Measurements from ENCODE around the gene ASTN1. TPM values are rescaled to one million over a fixed set of nuclear protein-coding genes. Genes with fewer than 3 reads are reported as not detected.

ASTN1 gene
- total and polyA plus RNA-seq, 12 donors: 0.14 to 0.88 (median 0.34) TPM

DNA sequence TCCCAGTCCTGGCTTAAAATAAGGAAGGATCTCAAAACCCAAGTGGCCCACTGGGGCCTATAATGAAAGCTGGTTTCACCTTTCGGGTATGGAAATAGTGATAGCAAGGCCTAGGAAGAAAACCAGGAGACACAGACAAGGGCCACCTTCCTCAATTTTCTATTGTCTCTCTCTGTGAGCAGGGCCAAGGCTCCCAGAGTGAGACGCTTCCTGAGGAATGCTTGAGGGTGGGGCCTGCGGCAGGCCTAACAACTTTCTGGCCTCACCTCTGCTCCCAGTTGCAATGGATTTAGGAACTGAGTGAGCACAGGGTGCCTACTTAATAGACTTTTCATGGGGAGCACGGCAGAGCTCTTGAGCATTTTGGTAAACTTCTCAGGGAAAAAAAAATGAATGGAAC, 300.9 kb downstream of the ASTN1 start:
- ATAC-seq (no peak), DNase-seq (no peak)
- Histone ChIP-seq H3K36me3 (no peaks in the 10 kb centered on the region), H3K27ac (no peak overlapping the region), H3K27me3 (no peaks in the 10 kb centered on the region), H3K4me3 (no peak overlapping the region), H3K9me3 (no peaks in the 10 kb centered on the region), H3K4me1 (no peaks in the 10 kb centered on the region)
- 80 to 91% methylated on average over 4 of the region's 4 CpGs for WGBS, 2 donors
- intact Hi-C loops (cut with DNase I): no loop called here
- TF ChIP-seq, protein P1, sequence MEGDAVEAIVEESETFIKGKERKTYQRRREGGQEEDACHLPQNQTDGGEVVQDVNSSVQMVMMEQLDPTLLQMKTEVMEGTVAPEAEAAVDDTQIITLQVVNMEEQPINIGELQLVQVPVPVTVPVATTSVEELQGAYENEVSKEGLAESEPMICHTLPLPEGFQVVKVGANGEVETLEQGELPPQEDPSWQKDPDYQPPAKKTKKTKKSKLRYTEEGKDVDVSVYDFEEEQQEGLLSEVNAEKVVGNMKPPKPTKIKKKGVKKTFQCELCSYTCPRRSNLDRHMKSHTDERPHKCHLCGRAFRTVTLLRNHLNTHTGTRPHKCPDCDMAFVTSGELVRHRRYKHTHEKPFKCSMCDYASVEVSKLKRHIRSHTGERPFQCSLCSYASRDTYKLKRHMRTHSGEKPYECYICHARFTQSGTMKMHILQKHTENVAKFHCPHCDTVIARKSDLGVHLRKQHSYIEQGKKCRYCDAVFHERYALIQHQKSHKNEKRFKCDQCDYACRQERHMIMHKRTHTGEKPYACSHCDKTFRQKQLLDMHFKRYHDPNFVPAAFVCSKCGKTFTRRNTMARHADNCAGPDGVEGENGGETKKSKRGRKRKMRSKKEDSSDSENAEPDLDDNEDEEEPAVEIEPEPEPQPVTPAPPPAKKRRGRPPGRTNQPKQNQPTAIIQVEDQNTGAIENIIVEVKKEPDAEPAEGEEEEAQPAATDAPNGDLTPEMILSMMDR (IDR thresholded peaks at IDR 0.05): no peak

DNA sequence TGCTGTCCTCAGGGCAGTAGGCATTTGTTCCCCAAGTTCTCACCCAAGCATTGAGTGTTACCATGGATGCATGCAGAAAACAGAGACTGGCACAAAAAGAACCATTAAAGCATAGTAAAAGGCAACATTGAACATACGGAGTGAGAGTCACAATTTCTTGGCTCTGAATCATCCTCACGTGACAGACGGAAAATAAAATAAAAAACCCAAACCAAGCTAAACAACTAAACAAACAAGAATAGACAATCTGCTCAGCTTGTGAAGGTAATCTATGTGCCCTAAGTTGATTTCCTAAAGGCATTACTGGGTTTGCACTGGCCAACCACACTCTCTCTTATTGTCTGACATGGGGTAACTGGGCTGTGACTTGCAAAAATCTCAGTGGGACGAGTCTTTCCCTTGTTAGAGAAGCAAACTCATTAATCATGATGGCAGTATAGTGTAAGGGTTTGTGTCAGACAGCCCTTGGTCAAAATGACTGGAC, 306.0 kb downstream of the ASTN1 start:
- Histone ChIP-seq H3K27me3 (no peaks in the 10 kb centered on the region), H3K27ac (no peak overlapping the region), H3K36me3 (no peaks in the 10 kb centered on the region), H3K4me3 (no peak overlapping the region), H3K4me1 (peaks cover 0 to 9% (median 0%) of the 10 kb centered on the region in 9 donors), H3K9me3 (no peaks in the 10 kb centered on the region)
- ATAC-seq: no peak
- WGBS, 2 donors: 59 to 67% methylated on average over 4 of the region's 4 CpGs
- intact Hi-C loops (cut with DNase I): no loop called here
- TF ChIP-seq, protein P1 (IDR thresholded peaks at IDR 0.05): no peak
- DNase-seq: no peak

DNA sequence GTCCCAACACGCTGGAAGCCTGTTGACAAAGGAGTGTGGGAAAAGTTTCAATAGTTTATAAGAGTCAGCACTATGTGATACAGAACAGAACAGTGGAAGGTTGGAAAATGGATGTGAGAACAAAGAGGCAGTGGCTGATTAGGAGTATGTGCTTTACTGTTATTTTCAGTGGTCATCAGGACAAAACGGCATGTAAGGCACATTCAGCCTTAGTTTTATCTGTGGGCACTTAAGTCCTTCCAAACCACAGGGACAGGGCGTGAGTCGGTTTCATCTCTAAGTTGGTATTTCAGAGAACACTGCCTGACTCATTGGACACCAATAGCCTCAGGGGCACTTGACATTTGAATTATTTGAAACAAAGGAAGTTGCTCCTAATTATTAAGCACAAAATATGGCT, 306.9 kb downstream of the ASTN1 start:
- intact Hi-C loops (cut with DNase I): no loop called here
- WGBS, 2 donors: 33 to 39% methylated on average over 4 of the region's 4 CpGs
- Histone ChIP-seq H3K9me3 (no peaks in the 10 kb centered on the region), H3K27me3 (no peaks in the 10 kb centered on the region), H3K27ac (no peak overlapping the region), H3K4me1 (peaks cover 0 to 15% (median 0%) of the 10 kb centered on the region in 9 donors), H3K36me3 (no peaks in the 10 kb centered on the region), H3K4me3 (no peak overlapping the region)
- ATAC-seq (peak in 4 of 8 donors; percentile 25 to 85 (median 38)), DNase-seq (no peak)
- TF ChIP-seq, protein P1 (IDR thresholded peaks at IDR 0.05): no peak

DNA sequence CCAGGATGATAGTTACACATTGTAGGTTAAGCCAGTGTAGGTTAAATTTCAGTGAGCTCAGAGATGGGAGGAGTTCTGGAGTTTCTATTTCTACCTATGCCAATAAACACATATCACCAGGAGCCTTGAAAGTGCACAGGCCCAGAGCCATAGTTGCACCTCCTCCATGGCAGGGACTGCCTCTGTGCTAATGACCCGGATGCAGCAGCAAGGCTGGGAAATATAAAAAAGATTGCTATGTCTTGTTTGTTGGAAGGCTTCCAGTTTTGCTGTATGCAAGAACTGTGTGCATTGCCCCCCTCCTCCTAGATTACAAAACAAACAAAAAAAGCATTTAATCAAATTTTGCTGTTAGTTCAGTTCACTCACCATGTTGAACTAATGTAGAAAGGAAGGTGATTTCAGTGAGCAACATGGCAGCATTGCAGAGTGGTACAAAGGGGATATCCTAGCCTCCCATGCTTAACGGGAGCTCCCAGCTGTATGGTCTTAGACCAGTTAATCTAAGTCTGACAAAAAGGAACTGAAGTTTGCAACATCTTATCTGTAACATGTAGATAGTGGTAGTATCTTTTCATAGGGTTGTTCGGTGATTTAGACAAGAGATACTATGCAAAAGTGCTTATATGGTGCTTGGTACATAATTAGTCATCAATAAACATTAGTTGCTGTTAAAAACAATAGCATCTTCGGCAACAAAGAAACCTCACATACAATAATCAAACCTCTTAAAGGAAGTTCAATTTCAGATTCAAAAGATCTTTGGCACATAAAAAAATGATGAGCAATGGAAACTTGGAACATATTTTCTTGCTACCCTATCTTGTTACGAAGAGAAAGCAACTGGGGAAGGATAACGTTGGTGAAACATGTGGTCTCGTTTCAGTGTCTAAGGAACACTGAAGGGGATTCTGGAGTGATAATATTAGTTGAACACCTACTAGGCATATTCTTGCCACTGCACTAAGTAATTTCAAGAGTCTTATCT, 309.5 kb downstream of the ASTN1 start:
- WGBS, 2 donors: 76 to 82% methylated on average over 7 of the region's 7 CpGs
- no peak overlapping the region for H3K4me3 ChIP-seq

More for the DNA sequence above, 309.5 kb downstream of the ASTN1 start:
- intact Hi-C loops (cut with DNase I): no loop called here
- no peaks in the 10 kb centered on the region for H3K36me3 ChIP-seq
- H3K27ac ChIP-seq: no peak overlapping the region
- no peaks in the 10 kb centered on the region for H3K27me3 ChIP-seq
- peaks cover 0 to 15% (median 0%) of the 10 kb centered on the region in 9 donors for H3K4me1 ChIP-seq
- H3K9me3 ChIP-seq: no peaks in the 10 kb centered on the region
- ATAC-seq (peak in 1 of 8 donors; percentile 29), DNase-seq (no peak)
- TF ChIP-seq, protein P1 (IDR thresholded peaks at IDR 0.05): no peak
